ENCODE measurements around the gene BABAM1.
A peak's percentile ranks its signal among the peaks of the same experiment; 100 is the strongest.

The BABAM1 gene

GRCh38 chr19:17235971-17236777 lies 31.1 kb upstream of the BABAM1 start:
- no peak for TF ChIP-seq CTCF (IDR thresholded peaks at IDR 0.05)
- Mint-ChIP-seq H3K9me3 (no peaks in the 10 kb centered on the region), H3K36me3 (ENCODE audit: low read depth) (peaks cover 42% of the 10 kb centered on the region), H3K4me3 (peak overlapping the region; percentile 52), H3K27ac (peak overlapping the region; percentile 79), H3K4me1 (peaks cover 55% of the 10 kb centered on the region), H3K27me3 (ENCODE audit: low read depth, poor library complexity) (peaks cover 4% of the 10 kb centered on the region)
- no peak for DNase-seq

GRCh38 chr19:17236811-17237543 lies 30.3 kb upstream of the BABAM1 start:
- no peak for DNase-seq
- Mint-ChIP-seq H3K9me3 (no peaks in the 10 kb centered on the region), H3K4me1 (peaks cover 63% of the 10 kb centered on the region), H3K4me3 (peak overlapping the region; percentile 13), H3K27ac (peak overlapping the region; percentile 79), H3K27me3 (ENCODE audit: low read depth, poor library complexity) (peaks cover 4% of the 10 kb centered on the region), H3K36me3 (ENCODE audit: low read depth) (peaks cover 40% of the 10 kb centered on the region)
- TF ChIP-seq CTCF (IDR thresholded peaks at IDR 0.05): no peak

- peaks cover 73% of the 10 kb centered on the region for H3K4me1 Mint-ChIP-seq
- peaks cover 4% of the 10 kb centered on the region for H3K27me3 Mint-ChIP-seq (ENCODE audit: low read depth, poor library complexity)
- peak overlapping the region; percentile 28 for H3K4me3 Mint-ChIP-seq
- peak overlapping the region; percentile 51 for H3K27ac Mint-ChIP-seq
- no peak for TF ChIP-seq CTCF (IDR thresholded peaks at IDR 0.05)
- H3K36me3 Mint-ChIP-seq (ENCODE audit: low read depth): peaks cover 35% of the 10 kb centered on the region
- DNase-seq: no peak
- H3K9me3 Mint-ChIP-seq: no peaks in the 10 kb centered on the region
These were observed 29.2 kb upstream of the BABAM1 start for GRCh38 chr19:17237747-17238706.

- peaks cover 19% of the 10 kb centered on the region for H3K36me3 Mint-ChIP-seq (ENCODE audit: low read depth)
- no peaks in the 10 kb centered on the region for H3K27me3 Mint-ChIP-seq (ENCODE audit: low read depth, poor library complexity)
- TF ChIP-seq CTCF (IDR thresholded peaks at IDR 0.05): no peak
- DNase-seq: no peak
- peaks cover 68% of the 10 kb centered on the region for H3K4me1 Mint-ChIP-seq
- H3K9me3 Mint-ChIP-seq: no peaks in the 10 kb centered on the region
- H3K27ac Mint-ChIP-seq: peak overlapping the region; percentile 95
- H3K4me3 Mint-ChIP-seq: peak overlapping the region; percentile 75
These were observed 27.0 kb upstream of the BABAM1 start for GRCh38 chr19:17240062-17240752.

GRCh38 chr19:17240826-17241399 lies 26.3 kb upstream of the BABAM1 start:
- no peak for TF ChIP-seq CTCF (IDR thresholded peaks at IDR 0.05)
- H3K9me3 Mint-ChIP-seq: no peaks in the 10 kb centered on the region
- peak overlapping the region; percentile 93 for H3K27ac Mint-ChIP-seq
- peak overlapping the region; percentile 75 for H3K4me3 Mint-ChIP-seq
- H3K36me3 Mint-ChIP-seq (ENCODE audit: low read depth): peaks cover 19% of the 10 kb centered on the region
- no peak for DNase-seq
- no peaks in the 10 kb centered on the region for H3K27me3 Mint-ChIP-seq (ENCODE audit: low read depth, poor library complexity)
- peaks cover 68% of the 10 kb centered on the region for H3K4me1 Mint-ChIP-seq

All from nephron progenitor cell (in vitro differentiated cells).